CD4-positive, alpha-beta T cell treated with Interleukin-4 for 4 hours (primary cell): ENCODE data around the gene OBP2B.
"Not testable (repeated sequence)": the region's sequence is repeated elsewhere in the genome, so short reads cannot be mapped to it uniquely, and the experiment has no call there.

ENCODE experiments used
- DNase-seq: peaks from one replicate; pipeline ENCODE4 v3.0.0-alpha.2; 2020

OBP2B gene

DNA sequence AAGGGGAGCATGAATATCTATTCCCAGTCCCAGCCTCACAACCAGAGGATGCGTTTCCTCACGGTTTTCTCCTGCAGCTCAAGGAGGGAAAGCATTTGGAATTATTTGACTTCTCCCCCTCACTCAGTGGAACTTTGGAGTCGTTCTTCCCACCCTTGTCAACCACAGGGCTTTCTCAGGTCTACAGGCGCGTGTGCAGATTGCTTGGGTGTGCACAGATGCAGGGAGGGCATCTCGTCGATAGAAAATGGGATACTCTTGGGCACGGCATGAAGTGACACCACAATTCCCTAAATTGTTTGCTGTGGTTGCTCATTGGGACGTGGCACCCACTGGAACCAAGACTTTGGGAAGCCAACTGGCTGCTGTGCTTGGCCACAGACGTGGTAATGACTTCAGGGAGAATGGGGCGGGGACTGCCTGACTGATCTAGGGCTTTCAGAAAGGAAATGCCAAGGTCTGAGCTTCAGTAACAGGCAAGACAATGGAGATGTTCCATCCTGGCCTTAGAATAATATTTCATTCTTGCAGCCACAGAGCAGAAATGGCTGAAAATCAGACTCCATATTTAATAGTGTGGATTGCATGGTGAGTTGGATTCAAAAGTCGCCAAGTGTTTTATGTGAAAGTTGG lies 12.2 kb upstream of the OBP2B start:
- DNase-seq: no peak

DNA sequence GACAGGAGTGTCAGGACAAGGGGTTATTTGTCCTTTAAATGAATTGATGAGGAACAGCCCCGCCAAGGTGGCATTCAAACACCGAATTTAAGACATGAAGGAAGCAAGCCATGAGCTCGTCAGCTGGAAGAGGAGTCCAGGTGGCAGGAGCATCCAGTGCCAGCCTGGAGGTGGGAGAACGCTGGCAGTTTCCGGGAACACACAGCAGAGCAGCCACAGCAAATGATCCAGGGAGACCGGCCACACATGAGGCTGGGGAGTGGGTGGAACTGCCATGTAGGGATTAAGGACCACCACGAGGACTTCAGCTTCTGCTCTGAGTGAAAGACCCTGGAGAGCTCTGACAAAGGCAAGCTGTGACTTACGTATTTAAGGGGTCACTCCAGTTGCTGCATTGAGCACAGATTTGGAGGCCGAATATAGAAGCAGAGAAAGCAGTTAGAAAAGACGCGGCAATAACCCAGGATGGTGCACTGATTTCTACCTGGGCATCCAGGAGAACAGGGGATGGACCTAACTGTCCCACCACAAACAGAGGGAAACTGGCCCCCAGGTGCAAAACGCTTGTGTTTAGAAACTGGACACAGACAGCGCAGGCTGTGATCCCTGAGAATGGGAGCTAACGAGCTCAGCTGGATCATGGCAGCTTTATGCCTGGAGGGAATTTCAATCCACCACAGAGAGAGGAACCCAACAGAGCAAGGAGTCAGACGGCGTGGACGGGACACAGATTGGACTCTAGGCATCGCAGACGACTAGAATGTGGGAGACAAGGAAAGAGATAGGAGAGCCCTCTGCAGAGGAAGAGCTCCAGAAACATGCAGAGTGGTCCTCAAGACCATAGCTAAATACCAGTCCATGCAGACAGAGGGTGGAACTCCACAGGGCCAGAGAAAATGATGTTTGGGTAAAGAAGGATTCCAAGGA lies 9.3 kb upstream of the OBP2B start:
- DNase-seq: not testable (repeated sequence)

DNA sequence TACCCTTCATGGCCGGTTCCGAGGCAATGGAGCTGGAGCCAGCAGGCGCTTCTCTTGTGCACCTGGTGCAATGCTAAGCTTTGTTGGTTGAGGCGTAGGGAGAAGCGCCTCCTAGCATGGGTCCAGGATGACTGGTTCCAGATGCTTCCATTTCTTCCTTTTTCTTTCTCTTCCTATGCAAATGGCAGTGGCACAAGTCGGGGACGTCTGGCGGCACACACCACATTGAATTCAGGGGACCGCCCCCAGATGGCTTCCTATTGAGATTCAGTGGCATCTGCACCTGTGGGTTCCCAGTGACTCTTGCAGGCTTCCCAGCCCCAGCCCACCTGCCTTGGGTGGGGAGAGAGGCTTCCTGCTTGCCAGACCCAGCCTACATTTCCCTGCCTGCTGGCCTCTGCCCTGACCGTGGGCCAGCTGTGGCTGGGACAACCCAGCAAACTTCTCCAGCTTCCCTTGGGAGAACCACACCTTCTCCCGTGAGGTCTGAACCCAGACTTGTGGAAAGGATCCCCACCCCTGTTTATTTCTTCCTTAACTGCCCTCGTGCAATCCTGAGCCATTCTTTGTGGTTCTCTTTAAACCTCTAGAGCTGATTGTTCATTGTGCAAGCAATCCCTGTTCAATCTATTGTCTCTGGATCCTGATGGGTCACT lies 8.4 kb upstream of the OBP2B start:
- not testable (repeated sequence) for DNase-seq

DNA sequence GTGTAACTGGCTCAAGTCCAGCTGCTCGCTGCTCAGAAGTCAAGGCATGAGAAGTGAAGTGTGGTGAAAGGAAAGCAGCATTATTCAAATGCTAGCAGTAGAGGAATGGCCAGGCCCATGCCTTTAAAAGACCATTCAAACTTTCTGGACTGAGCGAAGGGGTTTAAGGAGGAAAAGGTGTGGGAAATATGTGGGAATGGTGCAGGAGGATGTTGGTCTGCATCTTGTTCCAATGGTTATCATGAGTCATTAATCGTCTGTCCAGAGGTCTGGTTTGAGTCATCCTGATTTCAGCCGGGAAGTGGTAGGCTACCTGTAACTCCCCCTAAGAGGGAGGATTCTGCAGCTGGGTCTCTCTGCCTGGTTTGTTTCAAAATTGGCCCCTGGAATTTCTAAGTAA lies 5.2 kb upstream of the OBP2B start:
- not testable (repeated sequence) for DNase-seq

DNA sequence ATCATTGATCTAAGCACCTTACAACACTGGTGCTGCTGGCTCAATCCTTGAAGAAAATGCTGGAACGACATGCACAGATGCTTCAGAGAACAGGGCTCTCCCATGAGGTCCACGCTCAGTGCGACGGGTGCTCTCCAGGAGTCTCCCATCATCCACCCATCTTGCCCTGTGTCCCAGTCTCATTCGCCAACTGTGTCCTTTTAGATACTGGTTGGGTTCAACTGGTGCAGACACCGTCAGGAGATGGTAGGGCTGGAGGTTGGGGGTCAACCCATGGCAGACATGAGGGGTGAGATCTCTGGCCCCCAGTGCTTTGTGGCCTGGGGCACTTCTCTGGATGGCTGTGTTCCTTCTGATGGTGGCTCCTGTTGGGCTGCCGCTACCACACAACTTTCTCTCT lies 1.6 kb upstream of the OBP2B start:
- no peak for DNase-seq

DNA sequence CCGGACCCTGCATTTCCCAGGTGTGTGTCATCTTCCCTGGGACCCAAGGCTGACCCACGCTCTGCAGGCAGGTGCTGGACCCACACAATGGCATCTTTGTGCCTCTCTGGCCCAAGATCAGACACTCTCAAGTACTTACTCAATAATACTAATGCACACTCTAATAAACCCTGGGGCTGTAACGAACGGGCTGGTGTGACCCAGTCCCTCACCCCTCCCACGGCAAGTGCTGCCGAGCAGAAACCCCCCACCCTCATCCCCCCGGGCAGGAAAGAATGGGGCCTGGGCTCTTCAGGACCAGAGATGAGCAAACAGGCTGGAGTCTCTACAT lies 1.1 kb upstream of the OBP2B start:
- no peak for DNase-seq

DNA sequence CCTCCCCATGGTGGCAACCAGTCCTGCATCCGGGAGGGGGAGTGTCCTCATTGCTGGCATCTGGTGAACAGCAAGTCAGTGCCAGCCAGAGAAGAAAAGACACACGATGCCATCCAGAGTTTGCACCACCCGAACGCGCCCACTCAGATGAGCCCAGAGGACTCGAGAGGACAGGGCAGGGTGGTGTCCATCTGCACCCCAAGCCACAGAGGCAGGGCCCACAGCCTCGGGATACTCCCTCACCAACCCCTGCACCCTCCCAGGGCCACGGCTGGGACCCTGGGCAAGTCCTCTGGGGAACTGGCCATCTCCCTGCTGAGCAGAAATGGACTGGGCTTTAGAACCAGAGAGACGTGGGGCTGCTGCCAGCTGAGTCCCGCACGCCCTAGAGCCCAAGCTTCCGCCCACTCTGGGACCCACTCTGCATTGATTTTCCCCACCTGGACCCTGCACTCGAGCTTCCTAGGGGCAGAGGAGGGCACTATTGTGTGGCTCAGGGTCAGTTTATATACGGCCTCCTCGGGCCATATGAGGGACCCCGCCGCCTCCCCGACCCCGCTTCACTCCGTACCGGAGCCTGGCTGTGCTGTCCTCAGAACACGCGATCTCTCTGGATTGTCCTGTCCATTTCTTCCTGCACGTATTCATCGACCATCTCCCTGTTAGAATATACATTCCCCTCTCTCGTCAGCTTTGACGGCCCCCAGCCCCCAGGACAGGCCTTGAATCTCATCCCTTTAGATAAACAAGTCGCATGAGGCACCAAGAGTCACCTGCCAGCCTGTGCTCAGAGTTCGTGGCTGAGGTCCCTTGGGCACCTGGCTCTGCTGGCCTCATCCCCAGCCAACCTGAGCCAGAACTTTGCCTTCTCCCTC lies 514 bp upstream of the OBP2B start:
- not testable (repeated sequence) for DNase-seq

DNA sequence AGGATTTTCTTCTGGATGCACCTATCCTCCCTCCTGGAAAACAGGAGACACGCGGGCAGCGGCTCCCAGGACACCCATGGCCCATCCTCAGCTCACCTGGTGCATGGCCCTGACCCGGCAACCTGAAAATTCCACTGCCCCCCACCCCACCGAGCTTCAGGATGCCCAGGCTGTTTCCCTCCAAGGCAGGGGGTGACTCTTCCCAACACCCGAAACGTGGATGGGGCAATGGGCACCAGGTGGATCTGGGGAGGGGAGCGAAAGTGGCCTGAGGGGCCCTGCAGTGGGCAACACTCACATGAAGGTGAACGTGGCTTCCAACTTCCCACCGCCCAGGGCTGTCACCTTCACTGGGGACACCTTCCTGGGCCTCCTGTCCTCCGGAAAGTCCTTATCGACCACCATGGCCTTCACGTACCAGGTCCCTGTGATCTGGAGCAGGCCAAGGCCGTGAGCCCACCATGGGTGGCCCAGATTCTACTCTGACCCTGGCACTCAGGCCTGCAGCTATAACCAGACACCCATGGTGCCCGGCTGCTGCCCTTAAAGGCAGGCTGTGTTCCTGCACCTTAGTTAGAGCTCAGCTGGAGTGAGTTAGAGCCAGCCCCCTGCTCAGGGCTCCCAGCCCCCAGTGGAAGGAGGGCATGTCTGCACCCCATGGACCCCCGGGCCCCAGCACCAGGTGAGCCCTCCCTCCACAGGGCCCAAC lies 725 bp downstream of the OBP2B start:
- not testable (repeated sequence) for DNase-seq

DNA sequence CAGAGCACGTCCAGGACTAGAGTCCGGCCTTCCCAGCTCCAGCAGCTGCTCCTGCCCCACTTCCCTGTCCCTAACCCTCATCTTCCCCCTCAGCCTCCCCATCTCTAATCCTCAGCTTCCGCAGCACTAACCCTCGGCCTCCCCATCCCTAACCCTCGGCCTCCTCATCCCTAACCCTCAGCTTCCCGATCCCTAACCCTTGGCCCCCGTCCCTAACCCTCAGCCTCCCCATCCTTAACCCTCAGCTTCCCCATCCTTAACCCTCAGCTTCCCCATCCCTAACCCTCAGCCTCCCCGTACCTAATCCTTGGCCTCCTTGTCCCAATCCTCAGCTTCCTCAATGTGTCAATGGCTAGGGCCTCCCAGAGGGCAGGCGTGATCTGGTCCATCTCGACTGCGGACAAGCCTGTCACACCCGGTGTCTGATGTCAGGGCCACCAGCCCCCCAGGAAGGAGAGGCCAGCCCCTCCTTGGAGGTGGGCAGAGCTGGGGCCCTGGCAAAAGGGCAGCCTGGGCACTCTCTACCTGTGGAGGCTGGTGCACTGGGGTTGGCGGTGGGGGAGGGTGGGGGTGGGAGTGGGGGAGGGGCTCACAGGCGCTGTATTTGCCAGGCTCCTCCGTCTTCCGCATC lies 1.4 kb downstream of the OBP2B start:
- no peak for DNase-seq

DNA sequence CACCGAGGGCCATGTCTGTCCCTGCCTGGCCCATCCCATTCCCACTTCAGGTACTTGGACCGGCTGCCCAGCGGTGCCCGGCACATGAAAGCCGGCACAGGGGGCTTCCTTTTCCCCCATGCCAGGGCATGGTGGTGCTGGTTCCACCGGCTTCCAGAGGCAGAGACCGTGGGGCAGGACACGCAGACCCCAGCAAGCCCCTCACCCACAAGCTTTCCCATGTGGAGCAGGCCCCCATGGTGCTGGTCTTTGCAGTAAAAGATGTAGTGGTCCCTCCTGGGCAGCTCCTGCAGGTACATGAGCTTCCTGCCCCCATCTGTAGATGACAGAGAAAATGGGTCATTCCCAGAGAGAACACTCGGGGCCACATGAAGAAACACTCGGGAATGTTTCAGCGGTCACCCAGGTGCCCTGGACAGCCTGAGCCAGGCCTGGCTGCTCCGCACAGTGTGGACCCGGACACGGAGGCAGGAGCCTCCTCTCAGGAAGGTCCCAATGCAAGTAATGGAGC lies 2.0 kb downstream of the OBP2B start:
- DNase-seq: no peak

DNA sequence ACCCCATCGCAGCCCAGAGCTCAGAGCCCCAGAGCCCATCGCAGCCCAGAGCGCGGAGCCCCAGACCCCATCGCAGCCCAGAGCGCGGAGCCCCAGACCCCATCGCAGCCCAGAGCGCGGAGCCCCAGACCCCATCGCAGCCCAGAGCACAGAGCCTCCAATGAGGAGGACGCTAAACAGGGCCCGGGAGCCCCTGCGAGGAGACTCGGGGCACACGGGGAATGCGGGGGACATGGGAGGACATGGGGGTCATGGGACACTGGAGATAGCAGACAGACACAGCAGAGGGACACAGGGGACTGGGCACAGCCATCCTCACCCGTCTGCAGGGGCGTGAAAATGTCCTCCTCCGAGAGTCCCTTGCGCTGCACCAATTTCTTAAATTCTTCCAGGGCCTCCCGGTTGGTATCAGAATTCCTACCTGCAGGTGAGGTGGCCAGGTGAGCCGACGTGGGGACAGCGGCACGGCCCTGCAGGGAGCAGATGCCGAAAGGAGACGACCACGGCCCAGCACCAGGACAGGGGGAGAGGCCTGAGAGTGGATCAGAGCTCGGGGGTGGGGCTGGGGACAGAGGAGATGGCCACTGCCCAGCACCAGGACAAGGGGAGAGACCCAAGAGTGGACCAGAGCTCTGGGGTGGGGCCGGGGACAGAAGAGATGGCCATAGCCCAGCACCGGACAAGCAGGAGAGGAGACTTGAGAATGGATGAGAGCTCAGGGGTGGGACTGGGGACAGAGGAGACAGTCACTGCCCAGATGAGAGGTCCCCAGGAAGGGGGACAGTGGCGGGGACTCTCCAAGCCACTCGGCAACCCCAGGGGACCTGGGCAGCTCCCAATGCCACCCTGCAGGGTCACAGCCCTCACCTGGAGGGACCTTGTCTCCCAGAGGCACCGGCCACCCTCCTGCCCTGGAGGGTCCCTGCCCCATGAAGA lies 2.8 kb downstream of the OBP2B start:
- DNase-seq: no peak

DNA sequence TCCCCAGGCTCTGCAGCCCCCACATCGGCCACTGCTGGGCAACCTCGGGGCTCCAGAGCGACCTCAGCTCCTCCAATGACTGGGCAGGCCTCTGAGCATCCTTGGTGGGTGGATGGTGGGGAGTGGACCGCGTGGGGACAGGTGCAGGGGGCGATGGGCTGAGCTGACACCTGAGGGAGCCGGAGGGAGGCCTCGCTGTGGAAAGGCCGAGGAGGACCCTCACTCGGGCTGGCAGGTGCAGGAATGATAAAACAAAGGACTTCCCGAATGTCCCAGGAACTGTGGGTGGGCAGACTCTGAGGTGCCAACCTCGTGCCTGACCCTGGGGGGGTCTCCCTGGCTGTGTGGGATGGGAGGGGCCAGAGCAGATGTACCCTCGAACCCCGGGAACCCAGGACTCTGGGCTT lies 3.6 kb downstream of the OBP2B start:
- not testable (repeated sequence) for DNase-seq

DNA sequence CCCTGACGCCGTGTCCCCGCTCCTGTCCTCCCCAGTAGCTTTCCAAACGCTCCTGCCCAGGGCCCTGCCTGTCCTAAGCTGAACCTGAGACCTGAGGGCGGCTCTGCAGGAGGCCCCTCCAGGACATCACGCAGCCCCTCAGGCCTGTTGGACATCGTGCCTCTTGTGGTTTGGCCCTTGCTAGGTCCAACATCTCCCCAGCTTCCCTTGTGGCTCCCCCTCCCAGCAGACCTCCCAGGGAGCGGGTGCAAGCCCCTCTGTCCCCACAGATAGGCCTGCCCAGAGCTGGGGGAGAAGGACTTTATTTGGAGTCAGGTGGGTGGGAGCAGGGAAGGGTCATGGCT lies 4.1 kb downstream of the OBP2B start:
- no peak for DNase-seq

DNA sequence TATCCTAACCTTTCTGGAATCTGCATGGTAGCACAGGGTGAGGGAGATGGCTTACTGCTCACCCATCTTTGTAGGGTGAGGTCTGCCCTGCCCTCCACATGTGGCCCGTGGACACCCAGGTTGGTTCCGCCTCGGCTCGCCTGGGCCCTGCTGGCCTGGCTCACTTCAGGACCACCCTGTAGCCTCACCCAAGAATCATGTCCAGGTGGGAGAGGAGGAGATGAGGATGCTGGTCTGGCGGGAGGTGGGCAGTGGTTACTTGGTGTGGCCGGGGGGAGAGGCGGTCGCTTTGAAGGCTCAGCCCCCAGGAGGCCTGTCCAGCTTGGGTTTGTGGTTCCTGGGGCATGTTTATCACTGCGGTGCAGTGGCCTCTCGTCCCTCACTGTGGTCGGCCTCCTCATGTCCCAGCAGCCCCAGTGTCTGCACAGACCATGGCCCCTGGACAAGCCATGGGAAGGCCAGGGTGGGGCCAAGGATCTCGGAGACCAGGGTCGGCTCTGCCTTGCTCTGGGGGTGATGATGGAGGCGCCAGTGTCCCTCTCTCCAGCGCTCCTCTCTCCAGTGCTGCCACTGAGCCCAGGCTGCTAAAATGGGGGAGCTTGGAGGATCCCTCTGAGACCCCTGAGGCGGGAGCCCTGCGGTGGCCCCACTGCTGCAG lies 4.6 kb downstream of the OBP2B start:
- DNase-seq: no peak

DNA sequence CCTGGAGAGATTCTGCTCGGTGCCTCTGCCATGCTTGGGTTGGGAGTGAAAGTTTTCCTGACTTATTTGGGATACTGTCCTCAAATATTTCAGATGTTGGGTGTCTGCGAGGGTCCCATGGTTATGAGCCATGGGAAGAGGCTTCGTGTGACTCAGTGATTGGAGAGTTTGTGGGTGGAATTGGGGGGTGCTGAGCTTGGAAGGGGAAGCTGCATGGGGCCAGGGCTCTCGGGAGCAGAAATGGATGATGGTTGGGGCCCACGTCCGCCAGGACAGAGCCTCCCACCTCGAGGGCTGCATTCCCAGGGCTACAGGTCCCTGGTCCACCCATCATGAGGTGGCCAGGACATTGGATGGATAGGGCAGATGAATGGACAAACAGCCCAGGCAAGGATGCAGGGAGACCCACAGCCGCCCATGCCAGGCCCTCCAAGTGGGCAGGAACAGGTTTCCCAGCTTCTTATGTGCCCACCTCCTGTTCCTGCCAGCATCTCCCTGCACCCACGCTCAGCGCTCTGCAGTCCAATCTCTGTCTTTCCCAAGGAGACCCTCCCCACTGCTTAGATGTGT lies 5.5 kb downstream of the OBP2B start:
- DNase-seq: no peak

DNA sequence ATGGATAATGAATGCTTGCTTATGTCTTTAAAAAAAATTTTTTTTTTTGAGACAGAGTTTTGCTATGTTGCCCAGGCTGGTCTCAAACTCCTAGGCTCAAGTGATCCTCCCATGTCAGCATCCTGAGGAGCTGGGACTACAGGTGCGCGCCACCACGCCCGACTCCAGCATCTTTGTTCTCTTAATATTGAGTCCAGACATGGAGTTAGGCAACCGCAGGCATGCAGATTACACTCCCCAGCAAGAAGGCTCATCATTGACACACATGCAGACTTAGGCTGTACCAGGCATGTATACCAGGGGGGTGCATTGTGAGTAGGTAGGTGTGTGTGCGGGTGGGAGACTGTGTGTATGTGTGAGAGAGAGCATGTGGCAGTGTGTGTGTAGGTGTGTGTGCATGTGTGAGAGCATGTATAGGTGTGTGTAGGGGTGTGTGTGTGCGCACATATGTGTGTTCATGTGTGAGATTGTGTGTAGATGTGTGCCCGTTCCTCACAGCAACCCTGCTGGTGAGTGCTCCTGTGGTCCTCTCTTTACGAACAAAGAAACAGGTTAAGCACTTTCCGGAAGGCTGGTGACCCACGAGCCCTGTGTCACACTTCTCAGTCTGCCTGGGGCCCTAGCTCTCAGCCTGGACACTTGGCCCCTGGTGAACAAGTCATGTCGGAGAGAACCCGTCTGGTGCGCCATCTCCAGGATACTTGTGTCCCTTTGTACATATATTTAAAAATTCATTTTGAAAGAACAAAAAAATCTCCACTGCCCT lies 6.2 kb downstream of the OBP2B start:
- DNase-seq: no peak

DNA sequence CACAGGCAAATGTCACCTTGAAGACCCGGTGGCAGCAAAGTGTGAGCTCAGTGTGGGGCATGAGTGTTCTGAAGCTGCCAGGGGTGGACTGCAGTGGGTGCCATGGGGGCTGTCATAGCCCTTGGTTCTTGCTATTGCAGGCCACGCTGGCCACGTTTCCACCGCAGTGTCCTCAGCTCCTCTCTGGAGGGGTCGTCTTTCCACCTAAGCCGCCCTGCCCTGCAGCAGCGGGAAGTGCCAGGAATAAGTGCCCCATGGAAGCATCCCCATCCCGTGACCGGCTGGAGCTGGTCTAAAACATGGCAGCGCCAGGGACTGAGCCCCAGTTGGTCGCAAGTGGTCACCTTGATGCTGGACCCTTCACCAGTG lies 6.9 kb downstream of the OBP2B start:
- no peak for DNase-seq

DNA sequence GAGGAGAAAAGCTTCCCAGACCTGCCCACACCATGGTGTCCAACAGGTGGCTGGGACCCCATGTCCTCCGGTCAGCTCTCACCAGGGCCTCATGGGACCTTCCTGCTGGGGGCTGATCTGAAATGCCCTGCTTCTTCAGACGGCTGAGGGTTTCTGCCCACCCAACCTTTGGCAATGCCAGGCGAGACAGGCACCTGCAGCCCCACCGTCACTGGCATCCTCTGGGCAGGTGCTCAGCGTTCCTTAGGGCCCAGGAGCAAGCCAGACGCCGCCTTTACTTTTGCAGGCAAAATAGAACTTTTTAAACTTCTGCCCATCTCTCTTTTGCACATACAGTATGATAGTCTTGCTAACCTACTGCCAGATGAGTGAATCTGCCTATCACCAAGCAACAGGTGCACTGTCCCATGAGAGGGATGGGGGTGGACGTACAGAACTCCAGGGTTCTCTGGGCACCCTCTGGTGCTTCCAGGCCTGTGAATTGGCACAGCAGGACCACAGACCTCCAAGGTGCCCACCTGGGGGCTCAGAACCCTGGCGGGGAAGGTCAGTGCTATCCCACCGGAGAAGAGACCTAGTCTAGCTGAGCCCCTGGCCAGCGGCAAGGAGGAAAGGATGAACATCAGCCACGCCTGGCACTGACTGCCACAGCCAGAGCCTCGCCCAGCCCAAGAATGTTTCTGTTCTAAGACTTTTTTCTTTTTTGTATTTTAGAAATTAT lies 7.5 kb downstream of the OBP2B start:
- no peak for DNase-seq
